OCI-LY7 (cell line): ENCODE results near the gene PLA2G4C. TPM values are rescaled to one million over a fixed set of nuclear protein-coding genes. Genes with fewer than 3 reads are reported as not detected.

Experiments
- BruUV-seq: library from RNA; stranded (reverse); fragments of 400-500 nt; replicated peaks from 2 replicates; lab custom pipeline; 2021; lab: Mats Ljungman, UMichigan
- CTCF ChIA-PET: fragments of 300-600 bp; sonication (Branson Sonifier 250); formaldehyde crosslinking; loops from one replicate; lab custom pipeline; 2022; ENCODE audit warnings: antibody characterized with exemption; ENCODE audit not compliant: unreplicated experiment; lab: Charles Lee
- POLR2A ChIA-PET: fragments of 300-600 bp; sonication (Branson Sonifier 250); formaldehyde crosslinking; loops from one replicate; lab custom pipeline; 2022; ENCODE audit warnings: antibody characterized with exemption; lab: Charles Lee
- DNase-seq: peaks from one replicate; pipeline ENCODE4 v3.0.0-alpha.2; 2015; ENCODE audit warnings: low spot score
- H2AFZ ChIP-seq: fragments of 200-600 bp; sonication (generic), shearing (Covaris generic); 2 replicates; pipeline ENCODE4 v1.6.1; 2014; ENCODE audit warnings: mild to moderate bottlenecking, antibody characterized with exemption, low read length, moderate library complexity
- H3K27ac ChIP-seq: fragments of 200-600 bp; sonication (generic); 2 replicates; pipeline ENCODE4 v1.5.1; 2014; ENCODE audit warnings: mixed run types, low read depth, mild to moderate bottlenecking, moderate library complexity, low read length, inconsistent platforms; ENCODE audit not compliant: poor library complexity, severe bottlenecking
- H3K36me3 ChIP-seq: fragments of 200-600 bp; sonication (generic); 2 replicates; pipeline ENCODE4 v1.6.1; 2014; ENCODE audit warnings: mild to moderate bottlenecking, antibody characterized with exemption, low read length, moderate library complexity, mixed read lengths; ENCODE audit not compliant: insufficient read depth
- H3K4me1 ChIP-seq: fragments of 200-600 bp; sonication (generic); 2 replicates; pipeline ENCODE4 v1.5.1; 2014; ENCODE audit warnings: mild to moderate bottlenecking, low read length; ENCODE audit not compliant: insufficient read depth, poor library complexity, severe bottlenecking
- H3K4me2 ChIP-seq: fragments of 200-600 bp; sonication (generic); 2 replicates; pipeline ENCODE4 v1.6.1; 2014; ENCODE audit warnings: mild to moderate bottlenecking, low read length
- H3K4me3 ChIP-seq: fragments of 200-600 bp; sonication (generic); 2 replicates; pipeline ENCODE4 v1.5.1; 2014; ENCODE audit warnings: mild to moderate bottlenecking, low read depth, low read length; ENCODE audit not compliant: poor library complexity, severe bottlenecking
- H3K79me2 ChIP-seq: fragments of 200-600 bp; sonication (generic); 2 replicates; pipeline ENCODE4 v1.6.1; 2016; ENCODE audit warnings: low read depth, mild to moderate bottlenecking, low read length, moderate library complexity, mixed read lengths; ENCODE audit not compliant: insufficient read depth
- H3K9me2 ChIP-seq: fragments of 200-600 bp; sonication (generic); 2 replicates; pipeline ENCODE4 v1.6.1; 2016; ENCODE audit warnings: mild to moderate bottlenecking, low read length, mixed read lengths; ENCODE audit not compliant: insufficient read depth
- H3K9me3 ChIP-seq: fragments of 200-600 bp; sonication (generic); 2 replicates; pipeline ENCODE4 v1.6.1; 2014; ENCODE audit warnings: mild to moderate bottlenecking, mixed run types, low read length, mixed read lengths
- H4K20me1 ChIP-seq: fragments of 200-600 bp; sonication (generic); 2 replicates; pipeline ENCODE4 v1.6.1; 2014; ENCODE audit warnings: mild to moderate bottlenecking, antibody characterized with exemption, low read length, moderate library complexity, mixed read lengths; ENCODE audit not compliant: insufficient read depth
- CTCF ChIP-seq: fragments of 200-600 bp; sonication (generic); conservative IDR thresholded peaks from 2 replicates; pipeline ENCODE4 v1.5.1; 2014; ENCODE audit warnings: mild to moderate bottlenecking, antibody characterized with exemption, low read length, moderate library complexity, mixed read lengths
- EZH2phosphoT487 ChIP-seq: fragments of 200-600 bp; sonication (generic); IDR thresholded peaks from 2 replicates; pipeline ENCODE4 v1.6.1; 2018; ENCODE audit warnings: low read depth, borderline replicate concordance, mild to moderate bottlenecking, mixed run types, antibody characterized with exemption, low read length, moderate library complexity, mixed read lengths
- intact Hi-C: fragments of 100-400 bp; cut with micrococcal nuclease; formaldehyde crosslinking; loops from one replicate; pipeline ENCODE4 v1.10.0; 2022; ENCODE audit not compliant: unreplicated experiment
- total RNA-seq, 2 experiments: library from RNA; depleted of rRNA in 1 of 2; stranded (reverse); fragments of >200 nt in 1 of 2; shearing (Covaris generic) in 1 of 2; gene quantifications; 2 replicates each; pipeline ENCODE4 v1.2.3, GENCODE V29; 2014 to 2022

Gene PLA2G4C
- total RNA-seq, 2 experiments from 2014 or later, result 0.98 to 1.4 TPM

DNA sequence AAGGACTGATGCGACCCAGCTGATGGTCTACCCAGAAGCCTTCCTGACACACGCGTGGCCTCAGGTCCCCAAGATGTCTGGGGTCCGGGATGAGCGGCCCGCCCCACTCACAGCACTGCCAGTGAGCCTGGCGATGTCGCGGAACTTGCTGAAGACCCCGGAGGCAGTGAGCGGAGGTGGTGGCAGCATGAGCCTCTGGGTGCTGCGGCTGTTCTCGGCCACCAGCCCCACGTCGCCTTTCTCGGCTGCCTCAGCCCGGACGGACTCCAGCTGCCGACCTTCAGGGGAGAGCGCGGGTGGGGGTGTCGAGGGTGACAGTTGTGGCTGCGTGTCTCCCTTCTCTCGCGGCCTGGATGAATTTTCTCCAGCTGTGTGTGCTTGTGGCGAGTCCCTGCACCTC lies 26.8 kb upstream of the PLA2G4C start:
- no peak overlapping the region for H3K27ac ChIP-seq
- TF ChIP-seq CTCF (no peak), EZH2phosphoT487 (no peak)
- POLR2A ChIA-PET, result no interaction called here
- H3K9me3 ChIP-seq, result no peaks in the 10 kb centered on the region
- H3K4me2 ChIP-seq, result no peak overlapping the region
- no peak overlapping the region for H3K4me3 ChIP-seq
- no peaks in the 10 kb centered on the region for H3K79me2 ChIP-seq
- H3K36me3 ChIP-seq, result peaks cover 92% of the 10 kb centered on the region
- H3K9me2 ChIP-seq, result no peaks in the 10 kb centered on the region
- CTCF ChIA-PET, result no interaction called here
- no TSS peak for BruUV-seq
- no peak overlapping the region for H2AFZ ChIP-seq
- intact Hi-C loops, result no loop called here
- no peaks in the 10 kb centered on the region for H4K20me1 ChIP-seq
- no peak for DNase-seq
- no peaks in the 10 kb centered on the region for H3K4me1 ChIP-seq

- Histone ChIP-seq H4K20me1 (no peaks in the 10 kb centered on the region), H3K9me3 (no peaks in the 10 kb centered on the region), H2AFZ (no peak overlapping the region), H3K4me2 (no peak overlapping the region), H3K4me1 (no peaks in the 10 kb centered on the region), H3K4me3 (no peak overlapping the region), H3K79me2 (no peaks in the 10 kb centered on the region), H3K9me2 (no peaks in the 10 kb centered on the region), H3K27ac (no peak overlapping the region), H3K36me3 (peaks cover 95% of the 10 kb centered on the region)
- BruUV-seq, result no TSS peak
- intact Hi-C loops, result no loop called here
- DNase-seq, result no peak
- TF ChIP-seq CTCF, result no peak
- no peak for TF ChIP-seq EZH2phosphoT487
- POLR2A ChIA-PET, result no interaction called here
- CTCF ChIA-PET, result no interaction called here
Measured at GRCh38 chr19:48136547-48136946, 25.9 kb upstream of the PLA2G4C start.

GRCh38 chr19:48135411-48135810 lies 24.8 kb upstream of the PLA2G4C start:
- Histone ChIP-seq H3K27ac (no peak overlapping the region), H3K4me2 (no peak overlapping the region), H3K9me3 (no peaks in the 10 kb centered on the region), H3K9me2 (no peaks in the 10 kb centered on the region), H3K36me3 (peaks cover 95% of the 10 kb centered on the region), H4K20me1 (no peaks in the 10 kb centered on the region), H3K4me1 (no peaks in the 10 kb centered on the region), H3K79me2 (no peaks in the 10 kb centered on the region), H3K4me3 (no peak overlapping the region), H2AFZ (no peak overlapping the region)
- POLR2A ChIA-PET, result no interaction called here
- no peak for TF ChIP-seq EZH2phosphoT487
- no peak for TF ChIP-seq CTCF
- DNase-seq, result no peak
- CTCF ChIA-PET, result no interaction called here
- intact Hi-C loops, result no loop called here
- no TSS peak for BruUV-seq
